Measurements from ENCODE around the gene INSC. TPM values are rescaled to one million over a fixed set of nuclear protein-coding genes. Genes with fewer than 3 reads are reported as not detected.
A peak's percentile ranks its signal among the peaks of the same experiment; 100 is the strongest.

INSC gene
- total and polyA plus RNA-seq, 12 donors, result 0.19 to 0.76 (median 0.60) TPM; not detected in 4

DNA sequence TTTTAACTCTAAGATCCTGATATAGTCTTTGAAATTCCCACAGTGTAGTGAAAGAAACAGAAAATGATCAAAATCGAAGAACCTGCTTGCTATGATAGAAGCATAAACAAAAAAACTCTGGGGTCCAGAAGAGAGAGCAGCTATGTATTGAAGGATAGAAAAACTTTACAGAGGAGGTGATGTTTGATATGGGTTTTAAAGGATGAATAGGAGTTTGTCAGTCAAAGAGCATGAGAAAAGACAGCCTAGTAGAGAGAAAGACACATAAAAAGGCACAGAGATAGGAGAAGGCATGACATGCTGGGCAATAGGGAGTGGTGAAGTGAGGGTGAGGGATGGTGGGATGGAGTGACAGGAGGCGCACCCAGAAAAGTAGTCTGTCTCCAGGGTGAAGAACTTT lies 168.0 kb downstream of the INSC start:
- Histone ChIP-seq H3K4me1 (no peaks in the 10 kb centered on the region), H3K27me3 (peaks cover 0 to 8% (median 0%) of the 10 kb centered on the region in 7 donors), H3K27ac (no peak overlapping the region), H3K9me3 (no peaks in the 10 kb centered on the region), H3K36me3 (no peaks in the 10 kb centered on the region), H3K4me3 (no peak overlapping the region)
- no peak for DNase-seq
- intact Hi-C loops (cut with DNase I), result no loop called here
- TF ChIP-seq, protein P1, sequence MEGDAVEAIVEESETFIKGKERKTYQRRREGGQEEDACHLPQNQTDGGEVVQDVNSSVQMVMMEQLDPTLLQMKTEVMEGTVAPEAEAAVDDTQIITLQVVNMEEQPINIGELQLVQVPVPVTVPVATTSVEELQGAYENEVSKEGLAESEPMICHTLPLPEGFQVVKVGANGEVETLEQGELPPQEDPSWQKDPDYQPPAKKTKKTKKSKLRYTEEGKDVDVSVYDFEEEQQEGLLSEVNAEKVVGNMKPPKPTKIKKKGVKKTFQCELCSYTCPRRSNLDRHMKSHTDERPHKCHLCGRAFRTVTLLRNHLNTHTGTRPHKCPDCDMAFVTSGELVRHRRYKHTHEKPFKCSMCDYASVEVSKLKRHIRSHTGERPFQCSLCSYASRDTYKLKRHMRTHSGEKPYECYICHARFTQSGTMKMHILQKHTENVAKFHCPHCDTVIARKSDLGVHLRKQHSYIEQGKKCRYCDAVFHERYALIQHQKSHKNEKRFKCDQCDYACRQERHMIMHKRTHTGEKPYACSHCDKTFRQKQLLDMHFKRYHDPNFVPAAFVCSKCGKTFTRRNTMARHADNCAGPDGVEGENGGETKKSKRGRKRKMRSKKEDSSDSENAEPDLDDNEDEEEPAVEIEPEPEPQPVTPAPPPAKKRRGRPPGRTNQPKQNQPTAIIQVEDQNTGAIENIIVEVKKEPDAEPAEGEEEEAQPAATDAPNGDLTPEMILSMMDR (IDR thresholded peaks at IDR 0.05), result no peak
- no peak for ATAC-seq
- WGBS, 2 donors, result 79 to 82% methylated on average over 2 of the region's 2 CpGs

DNA sequence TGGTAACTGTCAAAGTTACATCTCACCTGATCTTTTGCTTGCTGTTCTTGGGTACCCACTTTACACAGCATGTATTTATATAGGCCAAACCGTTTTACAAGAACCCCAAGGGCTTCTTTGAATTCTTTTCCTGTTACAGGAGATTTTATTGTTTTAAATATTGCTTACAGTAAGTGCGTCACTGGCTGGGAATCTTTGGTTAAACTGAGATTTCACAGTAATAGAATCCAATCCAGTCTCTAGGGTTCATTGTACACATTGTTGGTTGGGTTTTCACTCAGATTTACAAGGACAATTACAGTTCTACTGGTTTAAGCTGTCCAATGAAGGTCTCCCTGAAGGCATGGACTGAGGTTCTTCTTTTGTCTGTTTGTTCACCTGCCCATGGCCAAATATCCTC lies 171.7 kb downstream of the INSC start:
- H3K4me3 ChIP-seq, result no peak overlapping the region
- no peaks in the 10 kb centered on the region for H3K9me3 ChIP-seq
- H3K27me3 ChIP-seq, result peaks cover 0 to 5% (median 0%) of the 10 kb centered on the region in 7 donors
- intact Hi-C loops (cut with DNase I), result no loop called here
- DNase-seq, result no peak
- peaks cover 0 to under 1% (median 0%) of the 10 kb centered on the region in 9 donors for H3K4me1 ChIP-seq
- no peak overlapping the region for H3K27ac ChIP-seq
- H3K36me3 ChIP-seq, result no peaks in the 10 kb centered on the region
- TF ChIP-seq, protein P1 (IDR thresholded peaks at IDR 0.05), result no peak
- ATAC-seq, result no peak
- 70 to 76% methylated on average over 2 of the region's 2 CpGs for WGBS, 2 donors

DNA sequence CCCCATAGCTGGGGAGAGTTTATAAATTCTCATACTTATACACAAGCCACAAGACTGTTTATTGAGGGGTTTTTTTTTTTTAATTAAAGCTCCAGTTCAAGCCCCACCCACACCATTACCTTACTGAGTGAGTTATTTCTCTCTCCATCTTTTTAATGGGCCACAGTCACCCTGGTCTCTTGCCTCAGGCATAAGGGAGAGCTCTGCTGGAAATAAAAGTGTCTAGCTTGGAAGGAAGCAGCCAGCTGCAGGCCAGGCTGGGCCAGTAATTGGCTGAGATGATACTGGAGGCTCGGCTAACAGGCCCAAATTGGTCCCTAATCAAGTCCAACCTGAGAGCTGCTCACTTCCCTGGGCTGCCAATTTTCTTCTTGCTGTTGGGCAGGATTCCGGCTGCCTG lies 174.1 kb downstream of the INSC start:
- TF ChIP-seq, protein P1 (IDR thresholded peaks at IDR 0.05), result no peak
- Histone ChIP-seq H3K36me3 (no peaks in the 10 kb centered on the region), H3K27me3 (no peaks in the 10 kb centered on the region), H3K27ac (no peak overlapping the region), H3K9me3 (no peaks in the 10 kb centered on the region), H3K4me3 (no peak overlapping the region), H3K4me1 (peaks cover 0 to 10% (median 0%) of the 10 kb centered on the region in 9 donors)
- WGBS, 2 donors, result 62 to 67% methylated on average over 2 of the region's 2 CpGs
- ATAC-seq (peak in 3 of 8 donors; percentile 13 to 43 (median 21)), DNase-seq (no peak)
- intact Hi-C loops (cut with DNase I), result no loop called here

DNA sequence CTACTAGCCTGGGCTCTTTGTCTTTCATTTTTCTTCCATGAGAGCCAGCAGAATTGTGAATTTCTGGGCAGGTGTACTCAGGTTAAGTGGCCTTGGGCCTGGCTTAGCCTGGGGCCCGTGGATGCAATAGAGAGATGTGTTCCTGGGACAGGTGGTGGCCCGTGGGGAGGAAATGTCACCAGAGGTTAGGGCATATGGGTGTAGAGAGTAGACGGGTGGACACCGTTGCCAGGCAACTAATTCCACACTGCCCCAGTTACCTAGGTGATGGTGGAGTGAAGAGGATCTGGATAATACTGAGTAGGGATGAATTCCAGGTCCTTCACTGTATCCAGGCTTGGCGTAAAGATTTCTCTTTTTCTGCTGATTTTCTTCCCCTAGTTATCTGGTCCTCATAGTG lies 175.0 kb downstream of the INSC start:
- WGBS, 2 donors, result 87 to 90% methylated on average over 5 of the region's 5 CpGs
- Histone ChIP-seq H3K4me1 (peaks cover 0 to 10% (median 0%) of the 10 kb centered on the region in 9 donors), H3K9me3 (no peaks in the 10 kb centered on the region), H3K27me3 (no peaks in the 10 kb centered on the region), H3K36me3 (no peaks in the 10 kb centered on the region), H3K27ac (no peak overlapping the region), H3K4me3 (no peak overlapping the region)
- intact Hi-C loops (cut with DNase I), result no loop called here
- TF ChIP-seq, protein P1 (IDR thresholded peaks at IDR 0.05), result no peak
- peak in 1 of 8 donors; percentile 49 for ATAC-seq
- no peak for DNase-seq

Data from heart right ventricle (tissue), 16 donors.